A172 (cell line): ENCODE measurements around the gene SLC9C1. TPM values are rescaled to one million over a fixed set of nuclear protein-coding genes. Genes with fewer than 3 reads are reported as not detected.
A peak's percentile ranks its signal among the peaks of the same experiment; 100 is the strongest.
"Not testable (repeated sequence)": the region's sequence is repeated elsewhere in the genome, so short reads cannot be mapped to it uniquely, and the experiment has no call there.

ENCODE experiments used
- DNase-seq: peaks from one replicate; pipeline ENCODE4 v3.0.0-alpha.2; 2015; ENCODE audit warnings: low spot score
- total RNA-seq: library from RNA; depleted of rRNA; stranded (reverse); fragments of >200 nt; shearing (Covaris generic); gene quantifications from 2 replicates; pipeline ENCODE4 v1.2.3, GENCODE V29; 2014

SLC9C1 gene
- total RNA-seq, 1 experiment from 2014 or later = not detected

DNA sequence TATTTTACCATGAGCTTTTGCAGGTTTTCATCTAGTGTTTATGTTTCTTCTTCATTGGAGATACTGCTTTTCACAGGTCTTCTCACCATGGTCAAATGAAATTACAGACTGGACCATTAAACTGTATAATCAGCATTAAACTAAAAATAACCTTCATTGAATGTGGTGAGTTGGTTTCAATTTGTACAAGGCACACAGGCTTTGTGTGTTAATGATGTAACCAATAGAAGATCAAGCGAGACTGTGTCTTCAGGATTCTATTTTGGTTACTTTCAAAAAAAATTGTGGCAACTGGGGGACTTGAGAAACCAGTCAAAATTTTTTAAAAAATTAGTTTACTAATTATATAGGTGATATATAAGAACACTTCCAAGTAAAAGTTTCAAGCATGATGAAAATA lies 106.7 kb downstream of the SLC9C1 start:
- no peak for DNase-seq

DNA sequence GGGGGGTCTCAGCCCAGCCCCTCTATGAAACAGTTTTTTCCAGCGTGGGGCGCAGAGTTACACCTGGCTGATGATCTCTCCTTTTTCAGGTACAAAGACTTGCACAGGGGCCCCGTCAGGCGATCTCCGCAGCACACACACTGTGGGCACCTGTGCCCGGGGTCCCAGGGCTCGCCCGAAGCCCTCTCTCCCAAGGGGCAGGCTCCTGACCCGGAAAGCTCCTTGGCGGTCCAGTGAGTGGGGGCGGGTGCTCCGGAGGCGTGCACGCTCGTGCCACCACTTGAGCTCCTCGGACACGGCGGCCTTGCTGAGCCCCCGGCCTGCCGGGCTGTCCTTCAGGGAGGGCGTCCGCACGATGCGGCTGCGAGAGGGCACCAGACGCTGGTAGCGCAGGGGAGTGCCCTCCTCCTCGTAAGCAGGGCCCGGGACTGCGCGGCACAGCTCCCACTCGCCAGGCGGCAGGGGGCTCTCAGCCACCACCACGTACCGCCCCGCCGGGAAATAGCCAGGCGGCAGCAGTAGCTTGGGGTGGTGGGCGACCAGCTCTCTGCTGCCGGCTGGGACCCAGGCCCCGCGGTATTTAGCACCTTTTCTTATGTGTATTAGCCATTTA lies 108.5 kb downstream of the SLC9C1 start:
- DNase-seq = not testable (repeated sequence)

DNA sequence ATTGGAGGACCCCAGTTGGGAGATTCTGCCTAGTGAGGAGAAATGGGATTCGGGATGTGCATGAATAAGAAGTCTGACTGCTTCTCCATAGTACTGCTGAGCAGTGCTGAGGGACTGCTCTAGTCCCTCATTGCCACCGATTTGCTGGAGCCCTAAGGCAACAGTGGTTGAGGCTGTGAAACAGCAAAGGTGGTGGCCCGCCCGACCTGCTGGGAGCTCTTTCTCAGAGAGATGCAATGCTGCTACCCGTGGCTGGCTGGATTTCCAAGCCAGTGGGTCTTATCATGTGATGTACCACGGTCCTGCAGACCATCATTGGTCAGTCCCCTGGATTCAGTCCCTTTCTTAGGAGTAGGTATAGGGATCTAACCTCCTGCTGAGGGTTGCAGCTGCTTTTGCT lies 118.4 kb downstream of the SLC9C1 start:
- DNase-seq = no peak

DNA sequence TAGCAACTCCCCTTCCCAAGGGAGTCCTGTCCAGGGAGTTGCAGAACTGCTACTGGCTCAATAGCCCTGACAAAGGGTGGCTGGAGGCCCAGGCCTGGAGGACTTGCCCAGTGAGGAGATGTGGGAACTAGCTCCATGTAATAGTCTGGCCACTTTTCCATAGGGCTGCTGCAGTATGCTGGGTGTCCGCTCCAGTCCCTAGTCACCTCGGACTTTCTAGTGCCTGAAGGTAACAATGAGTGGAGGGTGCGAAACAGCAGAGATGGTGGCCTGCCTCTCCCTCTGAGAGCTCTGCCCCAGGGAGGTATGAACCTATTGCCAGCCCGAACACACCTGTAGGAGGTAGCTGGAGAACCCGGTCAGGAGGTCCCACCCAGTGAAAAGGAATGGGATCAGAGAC lies 119.0 kb downstream of the SLC9C1 start:
- no peak for DNase-seq

DNA sequence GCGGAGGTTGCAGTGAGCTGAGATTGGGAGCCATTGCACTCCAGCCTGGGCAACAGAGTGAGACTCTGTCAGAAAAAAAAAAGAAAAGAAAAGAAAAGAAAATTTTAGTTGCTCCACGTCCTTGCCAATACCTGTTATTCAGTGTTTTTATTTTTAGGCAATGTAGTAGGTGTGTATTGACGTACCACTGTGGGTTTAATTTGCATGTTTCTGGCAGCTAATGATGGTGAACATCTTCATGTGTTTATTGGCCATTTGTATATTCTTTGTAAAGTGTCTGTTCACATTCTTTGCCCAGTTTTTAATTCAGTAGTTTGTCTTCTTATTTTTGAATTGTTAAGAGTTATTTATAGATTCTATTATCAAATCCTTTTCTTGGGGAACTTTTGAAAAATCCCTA lies 122.9 kb downstream of the SLC9C1 start:
- DNase-seq = no peak

DNA sequence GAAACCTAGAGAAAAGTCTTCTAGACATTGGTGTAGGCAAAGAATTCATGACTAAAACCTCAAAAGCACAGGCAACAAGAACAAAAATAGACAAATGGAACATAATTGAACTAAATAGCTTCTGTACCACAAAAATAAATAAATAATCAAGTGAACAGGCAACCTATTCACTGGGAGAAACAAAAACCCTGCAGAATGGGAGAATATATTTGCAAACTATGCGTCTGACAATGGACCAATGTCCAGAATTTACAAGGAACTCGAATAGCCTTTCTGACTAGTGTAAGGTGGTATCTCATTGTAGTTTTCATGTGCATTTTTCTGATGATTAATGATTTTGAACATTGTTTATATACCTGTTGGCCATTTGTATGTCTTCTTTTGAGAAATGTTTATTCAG lies 124.0 kb downstream of the SLC9C1 start:
- DNase-seq = no peak

DNA sequence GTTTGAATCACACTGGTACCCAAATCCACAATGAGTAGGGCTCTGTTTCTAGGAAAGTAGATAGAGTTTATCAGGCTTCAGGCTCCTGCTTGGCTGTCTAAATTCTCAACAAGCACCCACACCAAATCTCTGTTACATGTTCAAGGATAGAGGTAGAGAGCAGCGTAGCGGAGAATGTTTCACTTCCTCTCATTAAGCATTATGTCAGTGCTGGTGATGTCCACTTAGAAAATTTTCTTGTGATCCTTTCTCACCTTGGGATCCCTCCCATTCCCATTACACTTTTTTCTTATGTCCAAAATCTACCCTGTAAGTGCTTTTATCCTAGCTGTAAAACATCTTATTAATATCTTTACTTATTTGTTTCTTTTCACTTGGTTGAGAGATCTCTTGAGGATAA lies 126.3 kb downstream of the SLC9C1 start:
- DNase-seq = no peak

DNA sequence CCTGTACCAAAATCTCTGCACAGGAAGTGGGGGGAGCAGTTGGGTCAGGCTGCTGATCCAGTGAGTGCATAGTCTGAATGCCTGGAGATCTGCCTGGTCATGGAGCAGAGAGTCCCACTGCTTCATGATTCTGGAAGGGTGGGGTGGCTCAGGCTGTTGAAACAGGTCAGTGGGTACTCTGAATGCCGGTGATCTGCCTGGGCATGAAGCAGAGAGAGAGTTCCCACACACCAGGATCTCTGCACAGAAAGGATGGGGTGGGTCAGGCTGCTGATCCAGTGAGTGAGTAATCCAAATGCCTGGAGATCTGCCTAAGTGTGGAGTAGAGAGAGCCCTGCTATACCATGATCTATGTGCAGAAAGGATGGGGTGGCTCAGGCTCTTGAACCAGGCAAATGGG lies 144.9 kb downstream of the SLC9C1 start:
- DNase-seq = peak; percentile 4

DNA sequence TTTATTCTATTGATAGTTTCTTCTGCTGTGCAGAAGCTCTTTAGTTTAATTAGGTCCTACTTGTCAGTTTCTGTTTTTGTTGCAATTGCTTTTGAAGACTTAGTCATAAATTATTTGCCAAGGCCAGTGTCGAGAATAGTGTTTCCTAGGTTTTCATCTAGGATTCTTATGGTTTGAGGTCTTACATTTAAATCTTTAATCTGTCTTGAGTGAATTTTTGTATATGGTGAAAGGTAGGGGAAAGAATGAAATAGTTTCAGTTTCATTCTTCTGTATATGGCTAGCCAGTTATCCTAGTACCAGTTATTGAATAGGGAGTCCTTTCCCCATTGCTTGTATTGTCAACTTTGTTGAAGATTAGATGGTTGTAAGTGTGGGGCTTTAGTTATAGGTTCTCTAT lies 150.3 kb downstream of the SLC9C1 start:
- no peak for DNase-seq

DNA sequence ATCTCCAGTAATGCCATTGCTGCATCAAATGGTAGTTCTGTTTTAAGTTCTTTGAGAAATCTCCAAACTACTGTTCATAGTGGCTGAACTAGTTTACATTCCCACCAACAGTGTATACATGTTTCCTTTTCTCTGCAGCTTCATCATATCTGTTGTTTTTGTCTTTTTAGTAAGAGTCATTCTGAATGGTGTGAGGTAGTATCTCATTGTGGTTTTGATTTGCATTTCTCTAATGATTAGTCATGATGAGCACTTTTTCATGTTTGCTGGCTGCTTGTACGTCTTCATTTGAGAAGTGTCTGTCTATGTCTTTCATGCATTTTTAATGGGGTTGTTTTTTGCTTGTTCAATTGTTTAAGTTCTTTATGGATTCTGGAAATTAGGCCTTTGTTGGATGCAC lies 150.8 kb downstream of the SLC9C1 start:
- DNase-seq = no peak

DNA sequence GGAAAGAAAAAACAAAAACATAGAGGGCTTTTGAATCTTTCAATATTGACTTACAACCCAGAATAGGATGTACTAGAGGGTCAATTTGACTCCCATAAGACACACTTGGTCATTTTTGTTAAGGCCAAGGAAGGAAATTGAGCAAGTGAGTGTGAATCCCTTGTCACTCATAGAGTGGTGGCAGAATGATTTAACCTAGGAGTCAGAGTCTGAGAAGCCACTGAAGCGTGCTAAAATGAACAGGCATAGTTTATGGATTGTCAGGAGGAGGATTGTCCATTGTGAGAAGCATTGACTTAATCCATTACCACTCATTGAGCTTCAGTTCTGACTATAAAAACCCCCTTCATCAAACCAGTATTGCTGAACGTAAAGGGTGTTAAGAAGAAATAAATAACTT lies 152.7 kb downstream of the SLC9C1 start:
- no peak for DNase-seq

DNA sequence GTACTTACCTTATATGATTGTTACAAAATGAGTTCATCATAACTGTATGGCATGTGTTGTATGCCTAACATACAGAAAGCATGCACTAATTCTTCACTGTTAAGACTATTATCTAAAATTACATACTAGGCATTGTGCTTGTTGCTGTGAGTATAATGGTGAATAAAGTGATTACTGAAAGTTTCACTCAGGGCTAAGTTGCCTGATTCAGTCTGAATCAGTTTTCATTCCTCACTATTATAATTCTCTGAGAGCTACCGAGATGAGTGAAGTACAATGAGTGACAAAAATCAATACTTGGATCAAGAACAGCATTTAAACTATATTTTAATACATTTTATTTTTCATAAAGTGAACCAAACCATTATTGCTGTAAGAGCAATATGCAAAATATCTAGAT lies 153.4 kb downstream of the SLC9C1 start:
- no peak for DNase-seq

DNA sequence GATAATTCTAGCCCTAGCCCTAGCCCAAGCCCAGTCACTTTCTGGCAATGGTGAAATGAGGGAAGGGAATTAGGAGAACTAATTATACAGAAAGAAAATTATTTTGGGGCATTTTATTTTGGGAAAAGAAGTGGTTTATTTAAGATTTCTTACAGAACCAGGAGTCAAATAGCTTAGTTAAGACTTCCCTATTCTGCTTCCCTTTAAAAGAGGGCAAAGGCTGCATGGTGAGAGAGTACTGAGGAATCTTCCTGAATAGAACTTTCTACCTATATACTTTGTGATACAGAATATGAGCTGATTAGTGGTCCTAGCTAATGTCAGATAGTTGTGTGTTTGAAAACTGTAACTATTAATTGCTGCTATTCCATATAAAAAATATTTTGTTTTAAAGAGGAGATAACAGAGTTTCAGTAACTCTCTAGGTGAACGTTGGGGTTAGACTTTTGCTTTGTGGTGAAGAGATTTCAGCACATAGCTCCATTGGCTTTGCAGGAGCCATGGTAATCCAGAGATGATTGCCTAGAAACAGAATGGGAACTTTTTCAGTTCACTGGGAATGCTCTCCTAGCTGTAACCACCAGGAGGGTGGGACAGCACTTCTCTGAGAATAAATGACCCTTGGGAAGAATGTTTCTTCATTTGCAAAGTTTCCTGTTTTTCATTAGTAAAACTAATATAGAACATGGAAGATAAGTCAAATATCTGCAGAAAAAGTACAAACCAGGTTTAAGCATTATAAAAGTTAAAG lies 155.6 kb downstream of the SLC9C1 start:
- DNase-seq = no peak

DNA sequence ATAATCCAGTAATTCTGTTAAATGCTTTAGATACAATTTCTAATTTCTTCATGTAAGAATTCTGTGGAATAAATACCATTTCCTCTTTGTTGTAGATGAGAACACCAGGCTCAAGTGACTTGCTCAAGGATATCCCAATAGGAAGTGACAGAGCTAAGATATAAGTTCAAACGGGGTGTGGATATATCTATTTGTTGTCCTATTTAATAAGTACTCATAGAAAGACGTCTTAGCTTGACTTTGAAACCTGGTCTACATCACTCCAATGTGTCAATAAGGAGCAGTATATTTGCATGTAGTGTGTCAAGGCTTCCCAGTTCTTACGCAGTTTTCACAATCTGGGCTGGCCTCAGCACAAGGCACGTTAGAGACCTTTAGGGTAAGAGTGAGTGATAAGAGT lies 156.2 kb downstream of the SLC9C1 start:
- no peak for DNase-seq

DNA sequence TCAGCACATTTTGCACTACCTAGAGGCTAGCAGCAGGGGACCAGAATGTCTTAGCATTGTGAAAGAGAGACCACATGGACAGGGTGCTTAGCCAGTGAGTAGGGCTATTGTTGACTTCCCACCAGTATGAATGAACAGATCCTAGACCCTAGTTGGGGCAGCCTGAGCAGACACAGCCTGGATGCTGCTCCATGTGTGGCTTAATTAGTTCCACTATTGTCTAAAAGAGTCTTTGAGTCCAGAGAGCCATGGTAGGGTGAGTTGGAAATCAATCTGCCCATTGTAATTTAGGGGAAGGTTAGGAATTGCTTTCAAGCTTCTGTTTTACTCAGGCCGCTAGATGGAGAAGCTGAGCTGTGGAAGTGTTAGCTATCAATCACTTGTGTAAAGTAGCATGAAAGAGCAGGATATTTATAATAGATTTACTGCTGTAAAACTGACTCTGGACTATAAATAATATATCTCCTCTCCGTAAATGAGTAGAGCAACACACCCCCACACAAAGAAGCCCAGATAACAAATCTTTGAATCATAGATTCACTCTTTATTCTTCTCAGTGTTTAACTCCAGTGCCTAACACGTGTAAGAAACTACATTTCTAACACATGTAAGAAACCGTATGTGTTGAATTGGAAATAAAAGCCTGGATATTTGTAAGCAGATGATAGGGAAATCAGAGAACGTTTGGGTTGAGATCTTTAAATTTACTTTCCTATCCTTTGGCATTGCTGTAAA lies 156.9 kb downstream of the SLC9C1 start:
- peak; percentile 42 for DNase-seq

DNA sequence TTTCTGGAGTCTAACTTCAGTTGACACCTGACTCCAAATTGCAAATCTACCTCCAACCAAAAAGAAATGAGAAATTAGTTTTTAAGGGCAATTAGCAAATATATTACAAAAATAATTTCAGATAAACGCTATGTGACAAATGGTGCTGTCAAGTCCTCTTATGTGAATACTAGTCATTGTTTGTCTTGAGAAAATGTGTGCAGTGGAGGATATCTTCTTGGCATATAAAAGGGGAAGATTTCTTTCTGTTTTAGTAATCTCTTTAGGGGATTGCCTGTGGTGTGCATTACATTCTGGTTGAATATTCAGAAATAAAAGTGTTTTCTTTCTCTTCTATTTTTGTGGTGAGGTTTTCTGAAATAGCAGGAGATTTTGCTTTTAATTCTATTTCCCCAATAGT lies 158.0 kb downstream of the SLC9C1 start:
- no peak for DNase-seq

DNA sequence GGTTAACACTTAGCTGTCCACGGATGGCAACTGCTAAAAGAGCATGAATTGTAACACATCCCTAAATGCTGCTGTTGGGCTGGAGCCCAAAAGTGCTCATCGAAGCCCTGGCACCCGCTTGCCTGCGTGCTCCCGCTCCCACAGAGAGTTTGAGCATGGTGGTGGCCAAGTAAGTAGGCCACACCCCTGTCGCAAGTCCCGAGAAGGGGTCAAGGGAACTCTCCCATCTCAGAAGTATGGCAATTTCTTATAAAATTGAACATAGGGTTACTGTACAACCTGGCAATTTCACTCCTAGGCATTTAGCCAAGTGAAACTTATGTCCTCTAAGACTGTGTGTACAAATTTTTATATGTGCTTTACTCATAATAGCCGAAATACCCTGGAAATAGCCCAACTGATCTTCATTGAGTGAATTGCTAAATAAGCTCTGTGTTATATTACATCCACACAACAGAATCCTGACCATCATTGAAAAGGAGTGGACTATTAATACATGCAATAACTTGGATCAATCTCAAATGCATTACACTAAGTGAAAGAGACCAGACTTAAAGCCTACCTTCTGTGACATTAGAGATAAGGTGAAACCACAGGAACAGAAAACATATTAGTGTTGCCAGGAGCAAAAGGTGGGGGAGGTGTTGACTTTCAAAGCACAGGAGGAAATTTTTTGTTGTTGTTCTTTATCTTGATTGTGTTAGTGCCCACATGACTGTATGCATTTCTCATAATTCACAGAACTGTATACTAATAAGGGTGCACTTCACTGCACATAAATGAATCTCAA lies 159.5 kb downstream of the SLC9C1 start:
- no peak for DNase-seq

DNA sequence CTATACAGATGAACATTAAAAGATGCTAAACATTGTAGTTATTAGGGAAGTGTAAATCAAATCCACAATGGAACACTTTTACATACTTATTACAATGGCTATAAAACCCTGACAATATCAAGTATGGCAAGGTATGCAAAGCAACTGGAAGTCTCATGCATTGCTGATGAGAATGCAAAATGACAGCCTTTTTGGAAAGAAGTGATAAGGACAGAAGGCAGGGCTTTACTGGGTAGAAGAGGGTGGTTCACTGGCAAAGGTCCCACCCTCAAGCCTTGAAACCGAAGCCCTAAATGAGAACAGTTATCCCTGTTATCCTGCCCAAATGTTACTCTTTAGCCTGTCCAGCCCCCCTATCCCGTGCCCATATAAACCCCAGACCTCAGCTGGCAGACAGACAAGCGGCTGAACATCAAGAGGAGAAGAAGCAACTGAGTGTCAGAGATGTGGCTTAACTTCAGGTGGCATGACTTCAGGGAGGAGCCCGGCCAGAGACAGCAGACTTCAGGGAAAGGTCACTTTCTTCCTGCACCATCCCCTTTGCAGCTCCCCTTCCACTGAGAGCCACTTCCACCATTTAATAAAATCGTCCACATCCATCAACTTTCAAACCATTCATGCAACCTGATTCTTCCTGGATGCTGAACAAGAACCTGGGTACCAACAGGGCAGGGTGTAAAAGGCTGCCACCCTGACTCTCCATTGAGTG lies 160.2 kb downstream of the SLC9C1 start:
- DNase-seq = no peak

DNA sequence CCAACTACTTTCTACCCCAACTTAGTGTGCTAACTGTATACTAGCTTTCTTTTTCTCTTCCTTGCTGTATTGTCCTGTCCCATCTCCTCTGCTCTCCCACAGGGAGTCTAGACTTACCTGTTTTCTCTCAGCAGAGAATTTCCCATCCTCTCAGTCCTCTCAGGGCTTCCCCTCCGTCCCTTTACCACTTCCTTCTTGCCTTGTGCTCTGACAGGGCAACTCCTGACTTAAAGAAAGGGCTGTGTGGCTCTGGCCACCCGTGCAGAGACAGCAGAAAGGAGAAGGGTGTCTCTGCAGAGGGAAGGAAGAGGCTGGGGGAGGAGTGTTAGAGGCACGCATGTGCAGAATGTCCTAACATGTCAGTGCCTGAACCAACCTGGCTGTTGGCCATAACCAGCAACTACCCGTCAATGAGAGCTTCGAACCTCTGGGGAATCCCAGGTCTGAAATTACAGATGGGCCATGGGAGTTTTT lies 161.0 kb downstream of the SLC9C1 start, which contains the start of gene GCSAM:
Gene GCSAM, minus strand, starts transcription at position 274 of the 474 bp plus-strand sequence. Its CDS starts 128 bp downstream, at position 146.
- DNase-seq = no peak

DNA sequence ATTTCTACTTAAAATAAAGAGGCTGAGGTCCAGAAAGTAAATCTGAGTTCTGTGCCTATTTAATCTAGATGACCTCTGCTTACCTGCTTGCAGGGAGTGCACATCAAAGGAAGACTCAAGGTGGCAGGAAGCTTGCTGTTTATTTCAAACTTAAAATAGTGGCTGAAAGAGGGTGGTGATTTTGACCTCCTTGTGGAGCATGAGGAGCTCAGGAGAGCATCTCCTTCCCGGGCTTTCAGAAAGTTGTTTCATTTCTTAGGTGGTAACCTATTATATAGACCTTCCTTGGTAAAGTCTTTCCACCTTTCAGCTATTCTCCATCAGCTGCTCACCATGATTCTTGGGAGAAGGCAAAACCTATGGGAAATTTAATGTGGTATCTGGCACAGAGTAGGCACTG lies 161.5 kb downstream of the SLC9C1 start:
- no peak for DNase-seq

DNA sequence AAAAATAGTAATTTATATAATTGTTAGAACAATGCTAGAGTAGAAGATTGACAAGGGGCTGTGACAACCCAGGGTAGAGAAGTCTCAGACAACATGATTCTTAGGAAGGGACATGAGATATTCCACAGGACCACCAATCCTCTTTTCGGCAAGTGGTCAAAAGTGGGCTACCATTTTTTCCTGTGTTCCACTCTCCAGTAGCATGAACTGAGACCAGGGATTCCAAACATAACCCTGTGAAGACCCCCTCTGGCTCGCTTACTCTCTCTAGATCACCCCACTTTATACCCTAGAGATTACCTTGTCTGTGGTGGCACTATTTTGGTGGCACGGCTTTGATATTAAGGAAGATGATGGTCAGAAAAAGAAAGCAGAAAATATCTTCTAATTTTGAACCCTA lies 161.9 kb downstream of the SLC9C1 start:
- DNase-seq = no peak
